Kidney epithelial cell (primary cell): ENCODE results near the gene ZNF276. TPM values are rescaled to one million over a fixed set of nuclear protein-coding genes. Genes with fewer than 3 reads are reported as not detected.
A peak's percentile ranks its signal among the peaks of the same experiment; 100 is the strongest.

ENCODE experiments used
- DNase-seq: peaks from one replicate; pipeline ENCODE4 v3.0.0-alpha.2; 2010; ENCODE audit warnings: low read depth
- H3K27me3 ChIP-seq: 2 replicates; pipeline ENCODE4 v1.6.0; 2011; ENCODE audit warnings: low read length; ENCODE audit not compliant: control insufficient read depth, insufficient read depth
- H3K36me3 ChIP-seq: 2 replicates; pipeline ENCODE4 v1.5.1; 2011; ENCODE audit warnings: low read length; ENCODE audit not compliant: control insufficient read depth, insufficient read depth
- H3K4me3 ChIP-seq: 2 replicates; pipeline ENCODE4 v1.5.1; 2011; ENCODE audit warnings: low read depth, mild to moderate bottlenecking, control low read depth, low read length
- CTCF ChIP-seq: IDR thresholded peaks from 2 replicates; pipeline ENCODE4 v1.5.1; 2011; ENCODE audit warnings: mild to moderate bottlenecking, moderate library complexity, low read length, control low read depth, inconsistent platforms; ENCODE audit not compliant: insufficient read depth, poor library complexity, severe bottlenecking
- total RNA-seq: library from RNA; depleted of rRNA; stranded (reverse); fragments of >200 nt; gene quantifications from 2 replicates; pipeline ENCODE4 v1.2.3, GENCODE V29; 2015

ZNF276 gene
- total RNA-seq, 1 donor from 2014 or later: 21.7 TPM

GRCh38 chr16:89717688-89718505 is 3.4 kb upstream of the ZNF276 start:
- peaks cover 1% of the 10 kb centered on the region for H3K36me3 ChIP-seq
- no peak for DNase-seq
- TF ChIP-seq CTCF: no peak
- no peaks in the 10 kb centered on the region for H3K27me3 ChIP-seq
- H3K4me3 ChIP-seq: no peak overlapping the region

GRCh38 chr16:89720551-89720812 is 855 bp upstream of the ZNF276 start:
- TF ChIP-seq CTCF: no peak
- peak overlapping the region; percentile 56 for H3K4me3 ChIP-seq
- H3K27me3 ChIP-seq: no peaks in the 10 kb centered on the region
- DNase-seq: no peak
- peaks cover 10% of the 10 kb centered on the region for H3K36me3 ChIP-seq

GRCh38 chr16:89721546-89722391 is 432 bp downstream of the ZNF276 start:
- Histone ChIP-seq H3K4me3 (peak overlapping the region; percentile 56), H3K36me3 (peaks cover 10% of the 10 kb centered on the region), H3K27me3 (no peaks in the 10 kb centered on the region)
- no peak for DNase-seq
- no peak for TF ChIP-seq CTCF

GRCh38 chr16:89722392-89723278 is 1.3 kb downstream of the ZNF276 start:
- H3K27me3 ChIP-seq: no peaks in the 10 kb centered on the region
- TF ChIP-seq CTCF: no peak
- DNase-seq: no peak
- H3K4me3 ChIP-seq: peak overlapping the region; percentile 56
- peaks cover 11% of the 10 kb centered on the region for H3K36me3 ChIP-seq

GRCh38 chr16:89723279-89724250 is 2.2 kb downstream of the ZNF276 start:
- H3K36me3 ChIP-seq: peaks cover 11% of the 10 kb centered on the region
- DNase-seq: no peak
- TF ChIP-seq CTCF: no peak
- H3K4me3 ChIP-seq: no peak overlapping the region
- no peaks in the 10 kb centered on the region for H3K27me3 ChIP-seq
